Keratinocyte (primary cell): ENCODE results near the gene CUL1. TPM values are rescaled to one million over a fixed set of nuclear protein-coding genes. Genes with fewer than 3 reads are reported as not detected.

ENCODE experiments used
- DNase-seq: peaks from one replicate; pipeline ENCODE4 v3.0.0-alpha.2; 2011; ENCODE audit warnings: low read depth, missing footprints, low spot score
- FAIRE-seq: peaks from 2 replicates; lab custom pipeline; 2011; peaks lifted over from hg19 to GRCh38; lab: Jason Lieb, UNC
- H2AFZ ChIP-seq: 2 replicates; pipeline ENCODE4 v1.6.0; 2012; ENCODE audit warnings: low read length, control low read depth, inconsistent platforms; ENCODE audit not compliant: control insufficient read depth
- H3K27ac ChIP-seq: 2 replicates; pipeline ENCODE4 v1.5.1; 2011; ENCODE audit warnings: low read length; ENCODE audit not compliant: control insufficient read depth, insufficient read depth
- H3K27me3 ChIP-seq: 3 replicates; pipeline ENCODE4 v1.6.0; 2011; ENCODE audit warnings: low read length; ENCODE audit not compliant: control insufficient read depth, insufficient read depth; ENCODE audit errors: extremely low read depth
- H3K36me3 ChIP-seq, 2 experiments: 2 replicates in 1 of 2; 3 replicates in 1 of 2; pipeline ENCODE4 v1.5.1; 2011; ENCODE audit warnings: low read length in 2 of 2, mild to moderate bottlenecking in 1 of 2; ENCODE audit not compliant: control insufficient read depth in 2 of 2, insufficient read depth in 2 of 2; ENCODE audit errors: extremely low read depth in 1 of 2
- H3K4me1 ChIP-seq: 3 replicates; pipeline ENCODE4 v1.5.1; 2011; ENCODE audit warnings: low read length; ENCODE audit not compliant: control insufficient read depth, insufficient read depth; ENCODE audit errors: extremely low read depth
- H3K4me2 ChIP-seq: 3 replicates; pipeline ENCODE4 v1.6.0; 2011; ENCODE audit warnings: low read depth, low read length; ENCODE audit not compliant: control insufficient read depth, insufficient read depth; ENCODE audit errors: extremely low read depth
- H3K4me3 ChIP-seq, 3 experiments: fragments of 200-600 bp in 1 of 3; sonication (generic) in 1 of 3; 2 replicates in 2 of 3; 3 replicates in 1 of 3; pipeline ENCODE4 v1.5.1; 2011 to 2016; ENCODE audit warnings: low read length in 3 of 3, mild to moderate bottlenecking in 3 of 3, control low read depth in 2 of 3, inconsistent platforms in 1 of 3, low read depth in 1 of 3, mixed read lengths in 1 of 3, mixed run types in 1 of 3, moderate library complexity in 1 of 3; ENCODE audit not compliant: control insufficient read depth in 2 of 3, insufficient read depth in 2 of 3; ENCODE audit errors: extremely low read depth in 1 of 3
- H3K79me2 ChIP-seq: 2 replicates; pipeline ENCODE4 v1.6.0; 2012; ENCODE audit warnings: low read length; ENCODE audit not compliant: control insufficient read depth, insufficient read depth
- H3K9ac ChIP-seq: 3 replicates; pipeline ENCODE4 v1.6.0; 2011; ENCODE audit warnings: low read length; ENCODE audit not compliant: control insufficient read depth, insufficient read depth; ENCODE audit errors: extremely low read depth
- H3K9me1 ChIP-seq: 3 replicates; pipeline ENCODE4 v1.6.0; 2011; ENCODE audit warnings: low read length; ENCODE audit not compliant: control insufficient read depth, insufficient read depth; ENCODE audit errors: extremely low read depth
- H3K9me3 ChIP-seq: 2 replicates; pipeline ENCODE4 v1.5.1; 2012; ENCODE audit warnings: low read depth, low read length; ENCODE audit not compliant: control insufficient read depth
- H4K20me1 ChIP-seq: 3 replicates; pipeline ENCODE4 v1.6.0; 2011; ENCODE audit warnings: low read length; ENCODE audit not compliant: control insufficient read depth, insufficient read depth; ENCODE audit errors: extremely low read depth
- CTCF ChIP-seq, 3 experiments: IDR thresholded peaks in 1 of 3; conservative IDR thresholded peaks in 1 of 3; optimal IDR thresholded peaks in 1 of 3; 2 replicates in 2 of 3; 3 replicates in 1 of 3; pipeline versions ENCODE3 to v1.5.1; 2011; ENCODE audit warnings: low read length in 3 of 3, mild to moderate bottlenecking in 3 of 3, moderate library complexity in 2 of 3, control low read depth in 1 of 3, inconsistent platforms in 1 of 3; ENCODE audit not compliant: insufficient read depth in 2 of 3; ENCODE audit errors: extremely low read depth in 1 of 3
- EZH2 ChIP-seq: IDR thresholded peaks from one replicate; pipeline ENCODE4 v1.6.1; 2012; ENCODE audit warnings: inconsistent platforms, mild to moderate bottlenecking, low read length, moderate library complexity
- dilution Hi-C: fragments of 300-500 bp; cut with MboI; formaldehyde crosslinking; loops from one replicate; pipeline ENCODE4 v1.7.0; 2020; ENCODE audit warnings: low sequenced_read_pairs; ENCODE audit not compliant: extremely low pct_ligation_motif_present
- polyA plus RNA-seq, 5 experiments: library from polyadenylated mRNA; depleted of rRNA in 3 of 5; stranded (reverse) in 3 of 5; stranded (forward) in 1 of 5; unstranded in 1 of 5; fragments of >200 nt; gene quantifications; 1 replicate in 1 of 5; 2 replicates in 3 of 5; 3 replicates in 1 of 5; pipeline versions ENCODE4 v1.2.1 to v1.2.3, GENCODE V29; 2011 to 2012; ENCODE audit warnings: missing spikeins in 2 of 5, low read depth in 1 of 5, low replicate concordance in 1 of 5

CUL1 gene
- polyA plus RNA-seq, 1 donor (not counting 4 experiments of a cell fraction or from before 2014, with no cell fraction given), result 55.4 TPM

DNA sequence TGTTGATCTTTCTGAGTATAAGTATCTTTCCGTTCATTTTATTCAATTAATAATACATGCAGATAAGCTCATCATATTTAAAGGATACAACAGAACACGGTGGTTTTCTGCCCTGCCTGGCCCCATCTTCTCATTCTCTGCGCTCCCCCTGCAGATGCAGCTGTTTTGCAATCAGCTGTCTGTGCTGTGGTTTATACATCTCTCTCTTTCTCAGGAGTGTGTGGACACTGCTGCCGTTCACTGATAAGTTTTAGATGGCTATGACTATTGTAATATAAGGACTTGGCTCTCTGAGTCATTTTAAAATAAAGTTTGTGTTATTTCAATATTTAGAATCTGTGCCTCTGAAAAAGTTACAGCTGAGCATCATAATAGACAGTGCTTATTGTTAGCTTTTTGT, 54.5 kb downstream of the CUL1 start:
- H4K20me1 ChIP-seq, result no peaks in the 10 kb centered on the region
- DNase-seq (no peak), FAIRE-seq (no peak)
- H3K27me3 ChIP-seq, result no peaks in the 10 kb centered on the region
- dilution Hi-C loops, result no loop called here
- TF ChIP-seq CTCF (optimal IDR thresholded peaks at IDR 0.05 in 1 of 3, IDR thresholded peaks at IDR 0.05 in 1 of 3, conservative IDR thresholded peaks at IDR 0.05 in 1 of 3; ENCODE audit: extremely low read depth in 1 of 3, insufficient read depth in 2 of 3, low read length in 3 of 3) (no peak), EZH2 (no peak)
- no peaks in the 10 kb centered on the region for H3K9me1 ChIP-seq
- H3K9me3 ChIP-seq, result no peaks in the 10 kb centered on the region
- no peak overlapping the region for H3K4me2 ChIP-seq
- no peak overlapping the region for H3K27ac ChIP-seq
- H3K9ac ChIP-seq, result no peak overlapping the region
- peaks cover 32% of the 10 kb centered on the region for H3K79me2 ChIP-seq
- no peak overlapping the region for H3K4me3 ChIP-seq
- no peaks in the 10 kb centered on the region for H3K4me1 ChIP-seq
- peaks cover 4% of the 10 kb centered on the region in 2 experiments for H3K36me3 ChIP-seq
- no peak overlapping the region for H2AFZ ChIP-seq

DNA sequence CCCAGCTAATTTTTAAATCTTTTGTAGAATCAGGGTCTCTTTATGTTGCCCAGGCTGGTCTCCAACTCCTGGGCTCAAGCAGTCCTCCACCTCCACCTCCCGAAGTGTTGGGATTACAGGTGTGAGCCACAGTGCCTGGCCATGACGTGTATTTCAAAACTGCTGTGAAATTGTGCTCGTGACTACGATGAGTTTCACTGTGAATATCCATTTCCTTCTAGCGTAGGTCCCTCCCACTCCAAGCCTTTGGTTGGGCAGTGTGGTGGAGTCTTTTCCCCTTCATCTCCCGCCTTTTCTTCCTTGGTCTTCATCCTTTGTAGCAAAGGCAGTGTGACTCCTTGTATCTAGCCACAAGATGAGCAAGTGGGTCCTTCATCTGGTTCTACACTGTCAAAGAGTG, 56.2 kb downstream of the CUL1 start:
- H3K4me3 ChIP-seq, result no peak overlapping the region
- DNase-seq (no peak), FAIRE-seq (no peak)
- H4K20me1 ChIP-seq, result no peaks in the 10 kb centered on the region
- H2AFZ ChIP-seq, result no peak overlapping the region
- no peak overlapping the region for H3K9ac ChIP-seq
- no peak overlapping the region for H3K27ac ChIP-seq
- H3K4me1 ChIP-seq, result no peaks in the 10 kb centered on the region
- H3K9me3 ChIP-seq, result no peaks in the 10 kb centered on the region
- no peaks in the 10 kb centered on the region for H3K9me1 ChIP-seq
- no peak overlapping the region for H3K4me2 ChIP-seq
- TF ChIP-seq EZH2, result no peak
- no peak for TF ChIP-seq CTCF (optimal IDR thresholded peaks at IDR 0.05 in 1 of 3, IDR thresholded peaks at IDR 0.05 in 1 of 3, conservative IDR thresholded peaks at IDR 0.05 in 1 of 3; ENCODE audit: extremely low read depth in 1 of 3, insufficient read depth in 2 of 3, low read length in 3 of 3)
- peaks cover 26% of the 10 kb centered on the region for H3K79me2 ChIP-seq
- H3K36me3 ChIP-seq, result peaks cover 4 to 7% of the 10 kb centered on the region in 2 experiments
- H3K27me3 ChIP-seq, result no peaks in the 10 kb centered on the region
- dilution Hi-C loops, result no loop called here
